Type B pancreatic cell (in vitro differentiated cells): ENCODE results near the gene ZNF185. TPM values are rescaled to one million over a fixed set of nuclear protein-coding genes. Genes with fewer than 3 reads are reported as not detected.

Source experiments
- DNase-seq: peaks from one replicate; pipeline ENCODE4 v3.0.0; 2021; ENCODE audit warnings: mixed read lengths; ENCODE audit not compliant: unreplicated experiment; ENCODE audit errors: extremely low spot score
- H3K27ac Mint-ChIP-seq: 2 replicates; pipeline ENCODE4 v1.8.0; 2021; ENCODE audit warnings: mild to moderate bottlenecking, mixed read lengths
- H3K27me3 Mint-ChIP-seq: 2 replicates; pipeline ENCODE4 v1.8.0; 2021; ENCODE audit warnings: mixed read lengths
- H3K36me3 Mint-ChIP-seq: 2 replicates; pipeline ENCODE4 v1.8.0; 2021; ENCODE audit warnings: mixed read lengths
- H3K4me1 Mint-ChIP-seq: one replicate; pipeline ENCODE4 v1.8.0; 2021; ENCODE audit warnings: mixed read lengths; ENCODE audit not compliant: unreplicated experiment
- H3K4me3 Mint-ChIP-seq: 2 replicates; pipeline ENCODE4 v1.8.0; 2021; ENCODE audit warnings: mild to moderate bottlenecking, mixed read lengths
- H3K9me3 Mint-ChIP-seq: 2 replicates; pipeline ENCODE4 v1.8.0; 2021; ENCODE audit warnings: mixed read lengths
- total RNA-seq: library from RNA; stranded (reverse); gene quantifications from 2 replicates; pipeline ENCODE4 v1.2.1, GENCODE V29; 2021; ENCODE audit warnings: low replicate concordance
- TF ChIP-seq, protein P1 (sequence below): fragments of 200-600 bp; sonication (generic); conservative IDR thresholded peaks from 2 replicates; pipeline ENCODE4 v1.5.0; 2021; ENCODE audit warnings: antibody characterized with exemption, mild to moderate bottlenecking

The ZNF185 gene
- total RNA-seq, 1 donor from 2014 or later: 45.4 TPM

DNA sequence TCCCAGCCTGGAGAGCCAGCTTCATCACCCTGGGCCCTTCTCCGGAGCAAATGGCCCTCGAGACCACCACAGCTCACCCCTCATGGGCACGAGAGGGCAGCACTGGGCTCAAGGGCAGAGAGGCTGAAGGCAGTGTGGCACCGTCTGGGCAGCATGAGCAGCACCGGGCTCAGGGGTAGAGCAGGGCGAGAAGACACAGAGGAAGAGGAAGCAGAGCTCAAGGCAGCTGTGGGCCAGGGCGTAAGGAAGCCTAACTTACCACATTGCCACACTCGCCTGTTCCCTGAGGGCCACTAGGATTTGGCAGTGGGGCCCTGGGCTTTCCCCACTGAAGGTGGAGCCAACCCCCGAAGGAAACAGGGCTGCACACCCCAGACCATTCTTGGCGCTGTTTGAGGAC is 15.5 kb downstream of the ZNF185 start:
- no peaks in the 10 kb centered on the region for H3K9me3 Mint-ChIP-seq
- TF ChIP-seq, protein P1, sequence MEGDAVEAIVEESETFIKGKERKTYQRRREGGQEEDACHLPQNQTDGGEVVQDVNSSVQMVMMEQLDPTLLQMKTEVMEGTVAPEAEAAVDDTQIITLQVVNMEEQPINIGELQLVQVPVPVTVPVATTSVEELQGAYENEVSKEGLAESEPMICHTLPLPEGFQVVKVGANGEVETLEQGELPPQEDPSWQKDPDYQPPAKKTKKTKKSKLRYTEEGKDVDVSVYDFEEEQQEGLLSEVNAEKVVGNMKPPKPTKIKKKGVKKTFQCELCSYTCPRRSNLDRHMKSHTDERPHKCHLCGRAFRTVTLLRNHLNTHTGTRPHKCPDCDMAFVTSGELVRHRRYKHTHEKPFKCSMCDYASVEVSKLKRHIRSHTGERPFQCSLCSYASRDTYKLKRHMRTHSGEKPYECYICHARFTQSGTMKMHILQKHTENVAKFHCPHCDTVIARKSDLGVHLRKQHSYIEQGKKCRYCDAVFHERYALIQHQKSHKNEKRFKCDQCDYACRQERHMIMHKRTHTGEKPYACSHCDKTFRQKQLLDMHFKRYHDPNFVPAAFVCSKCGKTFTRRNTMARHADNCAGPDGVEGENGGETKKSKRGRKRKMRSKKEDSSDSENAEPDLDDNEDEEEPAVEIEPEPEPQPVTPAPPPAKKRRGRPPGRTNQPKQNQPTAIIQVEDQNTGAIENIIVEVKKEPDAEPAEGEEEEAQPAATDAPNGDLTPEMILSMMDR: no peak
- no peak for DNase-seq
- H3K36me3 Mint-ChIP-seq: no peaks in the 10 kb centered on the region
- no peaks in the 10 kb centered on the region for H3K4me1 Mint-ChIP-seq
- no peak overlapping the region for H3K4me3 Mint-ChIP-seq
- H3K27me3 Mint-ChIP-seq: no peaks in the 10 kb centered on the region
- H3K27ac Mint-ChIP-seq: no peak overlapping the region

DNA sequence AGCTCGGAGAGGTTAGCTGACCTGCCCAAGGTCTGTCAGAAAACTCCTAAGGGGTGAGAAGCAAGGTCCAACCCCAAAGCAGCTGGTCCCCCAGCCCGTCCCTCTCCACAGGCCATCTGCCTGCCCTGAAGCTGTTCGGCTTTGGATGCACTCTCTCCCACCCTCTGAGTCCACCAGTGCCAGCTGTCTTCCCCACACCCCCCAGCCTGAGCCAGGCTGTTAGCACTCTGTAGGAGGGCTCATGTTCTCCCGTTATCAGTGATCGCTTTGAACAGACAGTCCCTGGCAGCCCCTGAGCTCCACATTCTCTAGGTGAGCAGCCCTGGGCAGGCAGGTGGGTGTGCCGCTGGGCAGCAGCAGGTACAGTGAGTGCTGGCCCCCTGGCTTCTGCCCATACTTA is 16.0 kb downstream of the ZNF185 start:
- TF ChIP-seq, protein P1: no peak
- Mint-ChIP-seq H3K9me3 (no peaks in the 10 kb centered on the region), H3K27ac (no peak overlapping the region)

DNA sequence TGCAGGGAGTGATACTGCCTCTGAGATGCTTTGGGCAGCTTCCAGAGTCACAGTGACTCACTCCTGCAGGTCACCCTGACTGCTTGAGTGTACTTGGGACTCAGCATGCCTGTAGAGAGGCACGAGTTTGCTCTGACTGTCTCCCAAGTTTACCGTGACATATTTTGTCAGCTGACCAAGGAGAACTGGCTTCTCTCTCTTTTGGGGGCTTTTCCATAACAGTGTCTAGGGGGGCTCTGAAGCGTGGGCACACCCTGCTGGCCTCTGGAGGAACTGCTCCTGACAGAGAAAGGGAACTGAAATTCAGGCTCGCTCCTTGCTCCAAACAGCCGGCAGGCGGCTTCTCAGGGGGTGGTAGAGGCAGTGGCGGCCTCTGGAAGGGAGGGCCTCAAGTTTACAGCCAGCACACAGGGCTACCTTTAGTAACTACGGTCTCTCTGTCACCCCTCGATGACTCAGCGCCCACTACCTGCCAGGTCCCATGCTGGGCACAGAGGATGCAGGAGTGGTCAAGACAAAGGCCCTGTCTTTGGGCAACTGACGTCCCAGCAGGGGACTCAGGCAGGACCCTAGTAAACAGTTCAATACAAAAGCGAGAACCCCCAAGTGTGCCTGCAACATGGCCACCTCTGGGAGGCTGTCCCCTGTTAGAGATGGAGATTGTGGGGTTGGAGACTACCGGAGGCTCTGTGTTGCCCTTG is 17.8 kb downstream of the ZNF185 start:
- Mint-ChIP-seq H3K36me3 (no peaks in the 10 kb centered on the region), H3K4me1 (no peaks in the 10 kb centered on the region), H3K27ac (no peak overlapping the region), H3K4me3 (no peak overlapping the region), H3K9me3 (no peaks in the 10 kb centered on the region), H3K27me3 (no peaks in the 10 kb centered on the region)
- DNase-seq: no peak
- TF ChIP-seq, protein P1: peak; percentile 78

More for the DNA sequence above, 16.0 kb downstream of the ZNF185 start:
- Mint-ChIP-seq H3K27me3 (no peaks in the 10 kb centered on the region), H3K4me3 (no peak overlapping the region), H3K36me3 (no peaks in the 10 kb centered on the region), H3K4me1 (no peaks in the 10 kb centered on the region)
- no peak for DNase-seq

- Mint-ChIP-seq H3K27ac (no peak overlapping the region), H3K36me3 (no peaks in the 10 kb centered on the region), H3K4me3 (no peak overlapping the region), H3K9me3 (no peaks in the 10 kb centered on the region), H3K27me3 (no peaks in the 10 kb centered on the region), H3K4me1 (no peaks in the 10 kb centered on the region)
- TF ChIP-seq, protein P1: no peak
- DNase-seq: no peak
These were observed 20.1 kb downstream of the ZNF185 start for GRCh38 chrX:152917656-152918579.

- H3K4me1 Mint-ChIP-seq: no peaks in the 10 kb centered on the region
- DNase-seq: no peak
- no peaks in the 10 kb centered on the region for H3K27me3 Mint-ChIP-seq
- H3K9me3 Mint-ChIP-seq: no peaks in the 10 kb centered on the region
- H3K27ac Mint-ChIP-seq: no peak overlapping the region
- TF ChIP-seq, protein P1: no peak
- no peak overlapping the region for H3K4me3 Mint-ChIP-seq
- H3K36me3 Mint-ChIP-seq: no peaks in the 10 kb centered on the region
These were observed 20.8 kb downstream of the ZNF185 start for GRCh38 chrX:152918707-152919106.
